HG03095 (cell line): ENCODE results near the gene ROMO1.
"Not testable (repeated sequence)": the region's sequence is repeated elsewhere in the genome, so short reads cannot be mapped to it uniquely, and the experiment has no call there.

Source experiments
- ATAC-seq: cut with Tn5 transposase; IDR thresholded peaks from one replicate; pipeline ENCODE4 v1.9.1; 2021; ENCODE audit warnings: moderate library complexity; ENCODE audit not compliant: unreplicated experiment

The ROMO1 gene

DNA sequence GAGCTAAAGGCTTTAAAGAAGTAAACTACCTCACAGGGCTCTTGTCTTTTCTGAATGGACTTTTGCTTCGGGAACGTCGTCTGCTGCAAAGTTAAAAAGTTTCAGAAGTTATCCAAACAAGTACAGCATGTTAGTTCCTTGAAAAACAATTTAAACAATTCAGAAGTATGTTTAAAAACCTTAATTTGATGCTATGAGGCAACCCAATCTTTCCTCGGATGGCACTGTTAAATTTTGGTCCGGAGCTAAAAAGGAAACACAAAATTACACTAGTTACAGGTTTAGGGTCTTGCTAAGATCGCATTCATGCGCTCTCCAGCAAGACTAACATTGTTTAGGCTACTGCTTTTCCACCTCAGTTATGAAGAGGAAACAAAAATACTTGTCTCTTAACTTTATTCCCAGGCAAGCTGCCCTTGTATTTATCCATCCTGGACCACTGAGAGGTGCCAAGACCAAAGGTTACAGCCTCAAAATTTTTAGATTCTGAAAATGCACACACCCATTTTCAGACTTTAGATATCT is 30.1 kb downstream of the ROMO1 start:
- ATAC-seq = no peak

GRCh38 chr20:35729836-35730582 is 30.8 kb downstream of the ROMO1 start:
- no peak for ATAC-seq

DNA sequence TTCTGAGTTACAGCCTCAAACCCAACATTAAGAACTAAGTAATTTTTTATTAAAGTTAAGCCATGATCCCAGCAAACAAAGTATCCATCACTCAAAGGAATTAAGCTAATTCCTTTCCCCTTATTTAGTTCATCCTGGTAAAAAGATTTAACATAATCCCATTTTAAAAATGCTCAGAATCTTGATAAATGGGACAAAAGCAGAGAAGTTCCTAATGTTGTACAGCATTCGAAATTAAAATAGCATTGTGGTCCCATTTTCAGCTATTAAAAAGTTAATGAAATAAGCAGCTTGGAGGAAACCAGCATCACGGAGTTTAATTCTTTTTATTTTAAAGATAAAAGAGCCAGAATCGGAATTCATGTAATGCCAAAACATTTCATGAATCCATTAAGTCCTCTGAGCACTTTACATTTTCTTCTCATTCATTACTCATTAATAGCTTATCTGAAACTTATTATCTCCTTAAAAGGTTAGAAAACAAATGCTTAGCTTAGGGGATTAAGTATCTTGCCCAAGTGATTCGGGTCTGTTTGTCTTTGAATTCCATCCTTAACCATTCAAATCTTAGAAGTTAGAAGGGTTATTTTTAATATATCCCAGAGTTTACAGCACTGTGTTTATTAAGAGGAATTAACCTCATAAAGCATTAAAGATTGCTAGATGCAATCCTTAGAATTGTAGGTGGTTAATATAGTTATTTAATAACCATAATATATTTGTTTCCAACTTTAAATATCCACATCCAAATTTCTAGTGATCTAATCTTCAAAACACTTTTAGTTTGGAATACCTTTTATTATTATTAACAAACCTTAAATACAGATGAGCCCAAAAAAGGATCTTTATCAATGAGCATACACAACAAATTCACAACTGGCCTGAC is 31.6 kb downstream of the ROMO1 start:
- no peak for ATAC-seq

GRCh38 chr20:35731469-35731788 is 32.2 kb downstream of the ROMO1 start:
- ATAC-seq = no peak

GRCh38 chr20:35731862-35732643 is 32.8 kb downstream of the ROMO1 start:
- ATAC-seq = no peak

DNA sequence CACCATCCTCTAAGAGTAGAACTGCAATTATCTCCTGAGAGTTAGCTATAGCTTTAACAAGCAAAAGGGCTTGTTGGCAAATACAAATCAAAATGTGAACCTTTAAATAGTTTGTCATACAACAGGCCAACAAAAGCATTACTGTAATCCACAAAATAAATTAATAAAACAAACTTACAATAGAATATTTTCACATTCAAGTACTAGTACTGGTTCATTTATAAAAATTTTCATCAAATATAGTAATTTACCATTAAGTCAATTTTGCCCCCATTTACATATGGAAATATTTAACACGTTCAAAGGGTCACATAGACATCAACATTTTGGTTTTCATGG is 33.4 kb downstream of the ROMO1 start:
- ATAC-seq = no peak

DNA sequence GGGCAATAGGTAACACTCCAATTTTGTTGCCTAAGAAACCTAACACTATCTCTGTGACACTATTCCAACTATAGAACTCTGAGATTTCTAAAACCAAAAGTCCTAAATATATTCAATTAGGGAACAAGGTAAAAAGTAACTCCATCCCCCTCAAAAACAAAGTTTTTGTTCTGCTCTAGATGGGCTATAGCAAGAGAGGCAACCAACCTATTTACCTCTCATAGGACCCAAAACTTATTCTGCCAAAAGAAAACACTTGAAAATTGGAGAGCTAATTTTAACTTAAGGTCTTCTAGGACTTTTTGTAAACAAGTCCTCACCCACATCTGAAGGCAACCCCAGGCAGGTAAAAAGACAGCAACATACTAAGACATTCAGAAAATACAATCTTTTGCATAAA is 35.2 kb downstream of the ROMO1 start:
- no peak for ATAC-seq

DNA sequence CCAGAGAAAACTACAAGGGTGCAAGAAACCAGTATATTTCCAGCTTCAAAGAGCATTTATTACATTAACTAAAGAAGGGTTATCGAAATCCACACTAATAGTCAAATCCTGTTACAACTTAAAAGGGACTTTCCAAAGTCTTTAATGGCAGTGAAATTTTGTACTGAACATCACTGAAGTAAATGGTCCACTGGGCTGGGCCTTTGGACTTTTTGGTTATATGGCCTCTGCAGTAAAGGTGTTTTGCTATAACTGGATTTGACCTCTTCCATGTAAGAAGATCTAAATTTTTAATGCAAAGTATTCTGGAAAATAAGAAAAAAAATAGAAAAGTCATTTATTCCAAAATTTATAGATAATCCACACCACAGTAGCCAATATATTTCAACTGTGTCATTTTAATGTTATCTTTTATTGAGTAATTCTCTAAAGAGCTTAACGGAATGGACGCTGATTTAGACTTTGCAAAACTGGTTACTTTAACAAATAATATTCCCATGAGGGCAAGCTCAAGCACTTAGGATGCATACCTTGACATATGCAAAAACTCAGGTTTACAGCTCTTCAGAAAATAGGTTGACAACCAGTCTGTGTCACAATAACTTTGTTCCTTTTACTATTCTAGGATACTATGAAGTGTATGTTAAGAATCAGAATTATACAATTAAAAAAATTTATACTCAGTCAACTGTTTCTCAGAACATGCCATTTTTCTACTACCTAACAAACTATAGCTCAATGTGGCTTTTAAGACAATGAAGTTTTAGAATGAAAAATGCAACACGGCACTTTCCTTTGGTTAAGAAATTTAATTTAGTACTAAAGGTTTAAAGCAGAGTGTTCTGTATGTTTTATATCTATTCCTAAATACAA is 35.8 kb downstream of the ROMO1 start:
- no peak for ATAC-seq

GRCh38 chr20:35735826-35736470 is 36.7 kb downstream of the ROMO1 start:
- no peak for ATAC-seq

GRCh38 chr20:35737865-35738333 is 38.7 kb downstream of the ROMO1 start:
- ATAC-seq = no peak

DNA sequence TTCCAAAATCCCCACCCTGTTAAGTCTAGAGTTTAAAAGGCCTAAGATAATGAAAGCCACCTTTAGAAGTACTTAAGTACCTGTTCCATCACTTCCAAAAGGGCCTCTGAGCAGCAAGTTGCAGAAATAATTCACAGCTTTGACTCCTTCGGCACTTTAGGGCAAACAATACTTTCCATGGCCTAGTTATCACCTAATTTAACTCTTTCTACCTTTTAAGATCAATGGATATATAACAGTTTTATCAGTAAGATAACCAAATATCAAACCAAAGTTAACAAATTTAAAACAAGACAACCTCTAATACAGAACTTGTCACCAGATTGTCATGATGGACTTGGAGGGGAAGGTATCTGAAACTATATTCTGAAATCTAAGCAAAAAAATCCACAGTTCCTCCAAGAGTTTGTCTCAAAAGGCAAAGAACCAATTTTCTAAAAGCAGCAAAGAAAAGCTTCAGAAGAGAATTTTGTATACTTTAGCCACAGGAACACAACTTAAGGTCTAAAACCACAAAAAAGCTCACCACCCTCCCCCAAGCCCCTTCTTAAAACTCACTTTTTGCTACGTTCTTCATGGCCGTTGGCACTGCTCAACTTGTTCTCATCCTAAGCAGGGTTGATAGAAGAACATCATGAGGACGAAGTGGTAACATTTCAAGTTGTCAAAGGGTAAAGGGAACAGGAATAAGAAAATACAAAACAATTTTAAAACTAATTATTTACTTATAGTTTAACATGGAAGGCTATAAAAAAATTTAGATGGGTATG is 39.4 kb downstream of the ROMO1 start:
- ATAC-seq = no peak

DNA sequence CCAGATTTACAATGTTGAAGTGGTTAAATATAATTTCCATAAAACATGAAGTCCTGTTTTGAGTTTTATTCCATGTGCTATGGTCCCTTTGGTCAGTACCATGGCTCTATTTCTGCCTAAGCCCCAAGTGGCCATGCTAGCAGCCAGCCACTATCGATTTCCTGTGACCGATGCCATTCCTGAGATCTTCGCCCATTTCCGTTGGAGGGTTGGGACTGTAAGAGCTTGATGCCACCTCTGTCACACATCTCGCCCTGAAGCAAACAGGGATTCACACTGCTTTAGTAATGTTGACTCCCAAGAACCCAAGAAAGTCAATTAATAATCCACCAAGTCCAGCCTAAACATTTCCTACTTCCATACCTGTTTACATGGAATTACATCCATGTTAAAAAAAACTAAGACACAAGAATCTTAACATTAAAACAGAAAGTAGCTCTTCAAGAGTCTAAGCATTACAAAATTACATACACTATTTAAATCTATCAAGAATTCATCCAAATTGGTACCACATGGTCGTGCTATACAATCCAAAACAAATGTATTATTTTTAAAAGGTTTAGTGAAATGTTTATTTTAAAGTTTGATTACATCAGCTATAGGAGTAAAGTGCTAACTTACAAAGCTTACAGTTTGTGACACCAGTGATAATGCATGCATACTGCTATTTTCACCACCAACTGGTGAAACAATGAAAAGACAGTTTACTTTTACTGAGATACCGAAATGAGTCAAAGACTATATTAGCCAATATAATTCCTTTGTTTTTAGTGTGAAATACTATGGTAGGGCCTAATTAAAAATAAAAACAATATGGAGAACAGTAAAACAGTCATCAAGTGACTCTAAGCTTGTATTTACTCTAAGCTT is 40.3 kb downstream of the ROMO1 start:
- no peak for ATAC-seq

- ATAC-seq = peak; percentile 79
Observed at GRCh38 chr20:35741892-35742740, 42.9 kb downstream of the ROMO1 start, which contains the start of gene RBM39. Gene RBM39, minus strand, starts transcription at chr20:35742260. Its CDS starts 1,386 bp downstream, at chr20:35740874.

GRCh38 chr20:35742741-35743523 is 43.7 kb downstream of the ROMO1 start:
- ATAC-seq = peak; percentile 26

DNA sequence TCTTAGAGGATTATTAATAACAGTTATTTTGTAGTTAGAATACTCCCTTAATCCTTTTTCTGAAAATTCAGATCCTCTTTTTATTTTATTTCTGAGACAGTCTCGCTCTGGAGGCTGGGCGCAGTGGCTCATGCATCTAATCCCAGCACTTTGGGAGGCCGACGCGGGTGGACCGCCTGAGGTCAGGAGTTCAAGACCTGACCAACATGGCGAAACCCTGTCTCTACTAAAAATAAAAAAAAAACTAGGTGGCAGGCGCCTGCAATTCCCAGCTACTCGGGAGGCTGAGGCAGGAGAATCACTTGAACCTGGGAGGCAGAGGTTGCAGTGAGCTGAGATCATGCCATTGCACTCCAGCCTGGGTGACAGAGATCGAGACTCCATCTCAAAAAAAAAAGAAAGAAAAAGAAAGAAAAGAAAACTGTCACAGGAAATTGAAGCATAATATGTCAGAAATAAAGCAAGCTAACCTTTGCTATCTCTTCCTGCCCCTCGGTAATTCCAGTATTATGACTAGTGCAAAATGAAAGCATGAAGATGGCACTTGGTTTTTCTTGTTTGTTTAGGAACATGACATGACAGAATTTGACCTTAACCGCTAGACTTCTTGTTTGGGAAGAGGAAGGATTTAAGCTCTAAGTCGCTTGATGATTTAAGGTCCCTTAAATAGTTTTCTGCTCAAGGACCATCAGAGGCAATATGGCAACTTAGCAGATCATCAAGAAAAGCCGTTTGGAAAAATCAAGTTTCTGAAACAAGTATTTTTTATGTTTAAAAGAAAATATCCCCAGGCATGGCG is 44.7 kb downstream of the ROMO1 start:
- no peak for ATAC-seq

- not testable (repeated sequence) for ATAC-seq
Observed at GRCh38 chr20:35744492-35744841, 45.3 kb downstream of the ROMO1 start.
